ENCODE results near the gene RAB28.
"Not testable (repeated sequence)": the region's sequence is repeated elsewhere in the genome, so short reads cannot be mapped to it uniquely, and the experiment has no call there.

Gene RAB28

DNA sequence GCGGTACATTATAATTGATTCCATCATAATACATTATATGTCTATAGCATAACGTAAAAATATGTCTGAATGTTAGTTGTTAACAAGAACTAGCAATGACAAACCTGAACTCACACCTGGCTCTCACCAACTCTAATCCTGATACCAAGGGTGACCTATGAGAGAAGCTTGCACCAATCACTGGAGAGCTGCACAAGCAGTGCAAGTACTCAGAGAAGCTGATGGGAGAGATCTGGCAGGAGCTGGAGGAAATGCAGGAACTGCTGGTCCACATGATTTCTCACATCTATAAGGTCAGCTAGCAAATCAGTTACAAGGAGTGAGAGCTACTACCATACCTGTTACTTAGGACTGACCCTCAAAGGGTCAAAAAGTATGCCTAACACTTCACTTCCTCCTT lies 74.8 kb downstream of the RAB28 start:
- no peak for DNase-seq (ENCODE audit: low spot score in 2 of 2)
- H3K4me1 ChIP-seq = peaks cover 8% of the 10 kb centered on the region
- no peak overlapping the region for H3K4me3 ChIP-seq
- no peaks in the 10 kb centered on the region for H3K27me3 ChIP-seq (ENCODE audit: low read depth)
- H3K9me3 ChIP-seq = no peaks in the 10 kb centered on the region; the same call in 1 of the 2 replicates
- H3K36me3 ChIP-seq (replicated peaks) = no peaks in the 10 kb centered on the region
- in situ Hi-C loops (cut with MboI; ENCODE audit: low sequenced_read_pairs) = no loop called here

DNA sequence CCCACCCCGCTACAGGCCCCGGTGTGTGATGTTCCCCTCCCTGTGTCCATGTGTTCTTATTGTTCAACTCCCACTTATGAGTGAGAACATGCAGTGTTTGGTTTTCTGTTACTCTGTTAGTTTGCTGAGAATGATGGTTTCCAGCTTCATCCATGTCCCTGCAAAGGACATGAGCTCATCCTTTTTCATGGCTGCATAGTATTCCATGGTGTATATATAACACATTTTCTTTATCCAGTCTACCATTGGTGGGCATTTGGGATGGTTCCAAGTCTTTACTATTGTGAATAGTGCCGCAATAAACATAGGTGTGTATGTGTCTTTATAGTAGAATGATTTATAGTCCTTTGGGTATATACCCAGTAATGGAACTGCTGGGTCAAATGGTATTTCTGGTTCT lies 78.0 kb downstream of the RAB28 start:
- H3K36me3 ChIP-seq (replicated peaks); DNase-seq (ENCODE audit: low spot score in 2 of 2); H3K4me3 ChIP-seq; in situ Hi-C loops (cut with MboI; ENCODE audit: low sequenced_read_pairs); H3K4me1 ChIP-seq; H3K9me3 ChIP-seq; H3K27me3 ChIP-seq (ENCODE audit: low read depth): not testable (repeated sequence)

DNA sequence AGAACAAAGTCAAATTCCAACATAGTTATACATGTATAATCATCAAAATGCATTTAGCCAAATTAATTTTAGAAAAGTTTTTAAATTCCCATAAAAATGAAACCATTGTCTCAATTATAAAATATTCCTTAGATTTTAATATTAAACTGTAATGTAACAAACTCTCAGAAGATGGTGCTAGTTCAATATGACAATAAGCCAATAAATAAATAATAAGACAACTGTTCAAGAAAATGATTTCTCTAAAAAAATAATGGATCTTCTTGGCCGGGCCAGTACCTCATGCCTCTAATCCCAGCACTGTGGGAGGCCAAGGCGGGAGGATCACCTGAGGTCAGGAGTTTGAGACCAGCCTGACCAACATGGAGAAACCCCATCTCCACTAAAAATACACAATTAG lies 80.3 kb downstream of the RAB28 start:
- Histone ChIP-seq H3K4me1 (no peaks in the 10 kb centered on the region), H3K4me3 (no peak overlapping the region), H3K36me3 (replicated peaks) (no peaks in the 10 kb centered on the region), H3K27me3 (ENCODE audit: low read depth) (no peaks in the 10 kb centered on the region), H3K9me3 (no peaks in the 10 kb centered on the region; the same call in 1 of the 2 replicates)
- in situ Hi-C loops (cut with MboI; ENCODE audit: low sequenced_read_pairs) = no loop called here
- no peak for DNase-seq (ENCODE audit: low spot score in 2 of 2)

DNA sequence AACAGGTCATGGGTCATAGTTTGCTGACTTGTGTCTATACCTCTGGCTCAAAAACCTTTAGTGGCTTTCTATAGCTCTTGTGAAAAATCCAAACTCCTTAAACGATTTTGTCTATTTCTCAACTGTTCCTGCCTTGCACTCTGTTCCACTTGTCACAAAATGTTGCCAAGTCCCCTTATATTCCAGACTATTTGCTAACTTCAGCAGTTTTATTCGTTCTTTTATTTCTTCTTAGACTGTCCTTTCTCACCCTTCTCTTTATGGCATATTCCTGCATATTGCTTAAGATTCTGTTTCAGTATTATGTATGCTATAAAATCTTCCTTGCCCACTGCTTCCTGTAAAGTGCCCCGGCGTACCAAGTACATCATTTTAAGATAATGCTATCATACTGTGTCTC lies 80.8 kb downstream of the RAB28 start:
- no peak for DNase-seq (ENCODE audit: low spot score in 2 of 2)
- Histone ChIP-seq H3K27me3 (ENCODE audit: low read depth) (no peaks in the 10 kb centered on the region), H3K9me3 (no peaks in the 10 kb centered on the region; the same call in 1 of the 2 replicates), H3K36me3 (replicated peaks) (no peaks in the 10 kb centered on the region), H3K4me1 (no peaks in the 10 kb centered on the region), H3K4me3 (no peak overlapping the region)
- in situ Hi-C loops (cut with MboI; ENCODE audit: low sequenced_read_pairs) = no loop called here

DNA sequence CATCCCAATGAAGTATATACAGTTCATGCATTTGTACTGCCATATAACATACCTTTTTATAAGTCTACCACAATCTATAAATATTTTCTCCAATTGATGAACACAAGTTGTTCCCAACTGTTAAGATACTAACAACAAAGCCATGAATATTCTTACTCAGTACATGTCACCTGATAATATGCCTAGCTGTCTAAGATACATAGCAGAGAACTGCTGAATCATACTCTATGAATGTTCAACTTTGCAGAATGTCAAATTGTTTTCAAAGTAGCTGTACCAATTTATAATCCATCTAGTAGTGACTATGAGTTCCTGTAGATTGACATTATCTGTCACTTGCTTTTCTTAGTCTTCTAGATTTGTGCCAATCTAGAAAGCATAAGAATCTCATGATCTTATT lies 84.9 kb downstream of the RAB28 start:
- Histone ChIP-seq H3K4me1 (peaks cover 13% of the 10 kb centered on the region), H3K36me3 (replicated peaks) (no peaks in the 10 kb centered on the region), H3K9me3 (no peaks in the 10 kb centered on the region), H3K27me3 (ENCODE audit: low read depth) (no peaks in the 10 kb centered on the region), H3K4me3 (no peak overlapping the region)
- in situ Hi-C loops (cut with MboI; ENCODE audit: low sequenced_read_pairs) = no loop called here
- DNase-seq (ENCODE audit: low spot score in 2 of 2) = no peak

DNA sequence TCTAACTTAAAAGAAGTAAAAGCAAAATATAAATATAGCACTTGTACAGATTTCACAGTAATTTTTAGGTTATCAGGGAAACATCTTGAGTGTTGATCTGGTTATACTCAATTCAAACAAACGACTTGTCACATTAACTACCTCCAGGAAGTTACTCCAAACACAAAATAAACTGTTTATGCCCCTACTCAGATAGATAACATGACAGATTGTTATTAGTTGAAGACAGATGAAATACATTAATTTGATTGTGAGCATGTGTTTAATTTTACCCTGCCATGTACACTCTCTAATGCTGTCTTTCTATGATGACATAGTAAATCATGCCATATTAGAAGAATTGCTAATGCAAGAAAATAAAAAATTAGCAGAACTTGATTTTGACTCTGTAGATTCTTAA lies 88.0 kb downstream of the RAB28 start:
- no peaks in the 10 kb centered on the region for H3K9me3 ChIP-seq
- no peaks in the 10 kb centered on the region for H3K27me3 ChIP-seq (ENCODE audit: low read depth)
- peaks cover 24% of the 10 kb centered on the region for H3K4me1 ChIP-seq
- no peaks in the 10 kb centered on the region for H3K36me3 ChIP-seq (replicated peaks)
- no peak overlapping the region for H3K4me3 ChIP-seq
- in situ Hi-C loops (cut with MboI; ENCODE audit: low sequenced_read_pairs) = no loop called here
- no peak for DNase-seq (ENCODE audit: low spot score in 2 of 2)

DNA sequence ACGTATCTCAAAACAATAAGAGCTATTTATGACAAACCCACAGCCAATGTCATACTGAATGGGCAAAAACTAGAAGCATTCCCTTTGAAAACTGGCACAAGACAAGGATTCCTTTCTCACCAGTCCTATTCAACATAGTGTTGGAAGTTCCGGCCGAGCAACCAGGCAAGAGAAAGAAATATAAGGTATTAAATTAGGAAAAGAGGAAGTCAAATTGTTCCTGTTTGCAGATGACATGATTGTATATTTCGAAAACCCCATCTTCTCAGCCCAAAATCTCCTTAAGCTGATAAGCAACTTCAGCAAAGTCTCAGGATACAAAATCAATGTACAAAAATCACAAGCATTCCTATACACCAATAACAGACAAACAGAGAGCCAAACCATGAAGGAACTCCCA lies 94.2 kb downstream of the RAB28 start:
- H3K9me3 ChIP-seq; DNase-seq (ENCODE audit: low spot score in 2 of 2): not testable (repeated sequence)

DNA sequence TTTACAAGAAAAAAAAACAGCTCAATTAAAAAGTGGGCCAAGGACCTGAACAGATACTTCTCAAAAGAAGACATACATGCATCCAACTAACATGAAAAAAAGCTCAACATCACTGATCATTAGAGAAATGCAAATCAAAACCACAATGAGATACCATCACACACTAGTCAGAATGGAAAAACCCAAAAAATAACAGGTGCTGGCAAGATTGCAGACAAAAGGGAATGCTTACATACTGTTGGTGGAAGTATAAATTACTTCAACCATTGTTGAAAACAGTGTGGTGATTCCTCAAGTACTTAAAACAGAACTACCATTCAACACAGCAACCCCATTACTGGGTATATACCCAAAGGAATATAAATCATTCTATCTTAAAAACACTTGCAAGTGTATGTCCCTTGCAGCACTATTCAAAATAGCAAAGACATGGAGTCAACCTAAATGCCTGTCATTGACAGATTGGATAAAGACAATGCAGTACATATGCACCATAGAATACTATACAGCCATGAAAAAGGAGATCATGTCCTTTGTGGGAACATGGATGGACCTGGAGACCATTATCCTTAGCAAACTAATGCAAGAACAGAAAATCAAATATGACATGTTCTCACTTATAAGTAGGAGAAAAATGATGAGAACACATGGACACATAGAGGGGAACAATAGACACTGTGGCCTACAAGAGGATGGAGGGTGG lies 97.6 kb downstream of the RAB28 start:
- DNase-seq (ENCODE audit: low spot score in 2 of 2) = no peak
- Histone ChIP-seq H3K9me3 (no peaks in the 10 kb centered on the region; the same call in 1 of the 2 replicates), H3K4me1 (no peaks in the 10 kb centered on the region), H3K36me3 (replicated peaks) (no peaks in the 10 kb centered on the region), H3K4me3 (no peak overlapping the region), H3K27me3 (ENCODE audit: low read depth) (no peaks in the 10 kb centered on the region)
- in situ Hi-C loops (cut with MboI; ENCODE audit: low sequenced_read_pairs) = no loop called here

More for the DNA sequence above, 94.2 kb downstream of the RAB28 start:
- peaks cover 12% of the 10 kb centered on the region for H3K4me1 ChIP-seq
- in situ Hi-C loops (cut with MboI; ENCODE audit: low sequenced_read_pairs); H3K27me3 ChIP-seq (ENCODE audit: low read depth); H3K4me3 ChIP-seq; H3K36me3 ChIP-seq (replicated peaks): not testable (repeated sequence)

DNA sequence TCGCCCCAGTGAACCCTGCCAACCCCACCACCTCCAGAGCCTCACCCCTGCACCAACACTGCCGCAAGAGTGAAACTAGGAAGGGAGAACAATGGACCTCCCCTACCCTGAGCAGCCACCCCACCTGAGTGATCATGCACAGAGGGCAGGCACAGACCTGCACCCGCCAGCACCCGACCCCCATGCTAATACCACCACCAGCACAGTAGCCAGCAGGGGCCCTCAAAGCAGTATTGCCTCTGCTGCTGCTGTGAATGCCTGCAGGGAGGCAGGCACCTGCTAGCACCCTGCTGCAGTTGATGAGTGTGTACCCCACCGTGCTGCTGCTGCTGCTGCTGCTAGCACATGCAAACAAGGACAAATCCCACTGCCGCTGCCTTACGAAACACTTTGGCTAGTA lies 100.1 kb downstream of the RAB28 start:
- no peak for DNase-seq (ENCODE audit: low spot score in 2 of 2)
- Histone ChIP-seq H3K27me3 (ENCODE audit: low read depth) (no peaks in the 10 kb centered on the region), H3K4me1 (no peaks in the 10 kb centered on the region), H3K4me3 (no peak overlapping the region), H3K36me3 (replicated peaks) (no peaks in the 10 kb centered on the region; the same call in 1 of the 2 replicates), H3K9me3 (no peaks in the 10 kb centered on the region; the same call in 1 of the 2 replicates)
- in situ Hi-C loops (cut with MboI; ENCODE audit: low sequenced_read_pairs) = no loop called here

DNA sequence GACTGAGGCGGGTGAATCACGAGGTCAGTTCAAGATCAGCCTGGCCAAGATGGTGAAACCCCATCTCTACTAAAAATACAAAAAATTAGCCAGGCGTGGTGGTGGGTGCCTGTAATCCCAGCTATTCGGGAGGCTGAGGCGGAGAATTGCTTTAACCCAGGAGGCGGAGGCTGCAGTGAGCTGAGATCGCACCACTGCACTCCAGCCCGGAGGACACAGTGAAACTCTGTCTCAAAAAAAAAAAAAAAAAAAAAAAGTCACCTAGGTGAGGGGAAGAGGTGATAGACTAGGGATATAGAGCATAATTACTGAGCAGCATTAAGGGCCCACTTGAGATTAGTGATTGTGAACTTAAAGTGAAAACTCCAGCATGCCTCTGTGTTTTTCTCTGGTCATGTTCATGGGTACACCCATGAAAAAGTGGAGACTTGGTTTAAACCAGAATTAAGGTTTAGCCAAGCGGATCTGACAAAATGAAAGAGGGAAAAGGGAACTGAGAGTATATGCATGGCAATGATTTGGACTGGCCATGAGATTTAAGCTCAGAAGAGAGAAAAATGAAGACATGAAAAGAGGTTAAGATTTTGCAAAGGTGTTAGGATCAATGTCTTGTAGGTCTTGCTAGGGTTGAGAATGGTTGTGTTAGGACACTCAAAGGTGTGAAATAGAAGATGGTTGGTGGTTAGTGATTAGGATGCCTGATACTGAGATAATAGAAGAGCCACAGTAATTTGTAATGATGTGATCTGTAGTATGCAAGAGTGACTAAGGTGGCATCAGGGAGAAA lies 105.0 kb downstream of the RAB28 start:
- Histone ChIP-seq H3K36me3 (replicated peaks) (no peaks in the 10 kb centered on the region; the same call in 1 of the 2 replicates), H3K27me3 (ENCODE audit: low read depth) (no peaks in the 10 kb centered on the region), H3K4me1 (no peaks in the 10 kb centered on the region), H3K4me3 (no peak overlapping the region), H3K9me3 (no peaks in the 10 kb centered on the region)
- DNase-seq (ENCODE audit: low spot score in 2 of 2) = no peak
- in situ Hi-C loops (cut with MboI; ENCODE audit: low sequenced_read_pairs) = no loop called here

DNA sequence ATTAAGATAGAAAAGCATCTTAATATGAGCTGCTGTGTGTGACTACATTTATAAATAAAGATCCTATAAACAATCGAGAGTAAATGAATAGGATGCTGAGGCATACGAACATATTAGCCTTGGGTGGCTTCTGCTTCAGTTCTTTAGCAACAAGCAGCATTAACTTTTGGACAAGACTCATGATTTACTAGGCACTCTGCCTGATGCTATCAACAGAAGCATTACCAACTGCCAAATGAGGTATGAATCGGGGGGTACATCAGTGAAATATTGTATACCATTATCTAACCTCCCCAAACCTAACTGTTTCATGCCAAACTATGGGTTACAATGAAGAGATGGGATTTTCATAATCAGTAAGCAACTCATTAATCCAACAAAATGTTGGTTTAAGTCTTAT lies 113.1 kb downstream of the RAB28 start:
- no peaks in the 10 kb centered on the region for H3K27me3 ChIP-seq (ENCODE audit: low read depth)
- no peak for DNase-seq (ENCODE audit: low spot score in 2 of 2)
- no peak overlapping the region for H3K4me3 ChIP-seq
- no peaks in the 10 kb centered on the region; the same call in 1 of the 2 replicates for H3K36me3 ChIP-seq (replicated peaks)
- in situ Hi-C loops (cut with MboI; ENCODE audit: low sequenced_read_pairs) = no loop called here
- peaks cover 2% of the 10 kb centered on the region; the same call in 1 of the 2 replicates for H3K4me1 ChIP-seq
- H3K9me3 ChIP-seq = no peaks in the 10 kb centered on the region

DNA sequence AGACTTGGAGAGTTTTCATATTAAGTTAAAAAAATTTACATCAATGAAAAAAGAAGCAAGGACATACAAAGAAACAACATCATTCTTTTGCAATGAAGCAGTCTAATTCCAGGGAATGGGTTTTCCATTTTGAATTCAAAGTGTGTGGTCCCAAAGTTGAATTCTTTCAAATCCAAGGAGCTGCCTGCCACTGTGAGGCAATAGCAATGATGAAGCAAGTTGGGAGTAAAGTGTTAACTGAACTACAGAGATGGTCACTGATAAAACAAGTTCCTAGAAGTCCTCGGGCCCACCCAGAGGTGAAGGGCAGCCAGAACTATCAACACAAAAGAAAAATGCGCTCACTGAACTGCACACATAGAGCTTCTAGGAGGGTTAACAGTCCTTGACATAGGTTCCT lies 115.9 kb downstream of the RAB28 start:
- Histone ChIP-seq H3K36me3 (replicated peaks) (no peaks in the 10 kb centered on the region; the same call in 1 of the 2 replicates), H3K4me3 (no peak overlapping the region), H3K4me1 (peaks cover 2% of the 10 kb centered on the region; the same call in 1 of the 2 replicates), H3K27me3 (ENCODE audit: low read depth) (no peaks in the 10 kb centered on the region), H3K9me3 (no peaks in the 10 kb centered on the region)
- in situ Hi-C loops (cut with MboI; ENCODE audit: low sequenced_read_pairs) = no loop called here
- DNase-seq (ENCODE audit: low spot score in 2 of 2) = no peak

DNA sequence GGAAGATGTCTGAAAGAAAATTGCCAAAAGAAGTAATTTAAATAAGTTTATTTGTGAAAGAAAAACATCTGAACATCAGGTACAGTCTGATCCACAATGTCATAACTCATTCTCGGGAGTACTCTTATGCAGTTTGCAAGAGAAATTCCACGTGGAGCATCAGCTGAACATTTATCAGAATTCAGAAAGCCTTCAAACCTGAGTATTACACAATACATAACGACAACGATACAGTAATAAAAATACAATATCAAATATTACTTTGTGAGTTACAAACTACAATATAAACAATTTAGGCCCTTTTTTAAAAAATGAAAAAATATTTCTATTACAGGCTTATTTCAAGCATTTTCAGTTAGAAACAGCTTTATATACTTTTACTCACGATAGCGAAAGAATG lies 116.4 kb downstream of the RAB28 start:
- DNase-seq (ENCODE audit: low spot score in 2 of 2) = no peak
- Histone ChIP-seq H3K9me3 (no peaks in the 10 kb centered on the region), H3K36me3 (replicated peaks) (no peaks in the 10 kb centered on the region; the same call in 1 of the 2 replicates), H3K4me3 (no peak overlapping the region), H3K4me1 (peaks cover 2% of the 10 kb centered on the region; the same call in 1 of the 2 replicates), H3K27me3 (ENCODE audit: low read depth) (no peaks in the 10 kb centered on the region)
- in situ Hi-C loops (cut with MboI; ENCODE audit: low sequenced_read_pairs) = no loop called here

DNA sequence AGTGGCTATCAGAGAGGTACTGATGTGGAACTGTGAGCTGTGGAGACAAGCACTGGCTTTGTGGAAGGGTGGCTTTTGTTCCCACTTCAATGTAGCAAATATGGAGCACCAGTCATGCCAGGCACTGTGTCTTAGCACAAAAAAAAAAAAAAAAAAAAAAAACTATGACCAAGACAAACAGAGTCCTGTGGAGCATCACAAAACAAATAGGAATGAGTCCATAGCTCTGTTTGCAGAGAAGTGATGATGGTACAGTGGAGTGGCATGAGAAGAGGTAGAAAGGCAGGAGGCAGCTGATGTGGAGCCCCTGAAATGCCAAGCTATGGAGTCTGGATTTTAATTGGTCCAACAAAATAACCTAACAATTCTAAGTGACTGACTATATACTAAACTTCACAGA lies 116.9 kb downstream of the RAB28 start:
- no peak overlapping the region for H3K4me3 ChIP-seq
- no peaks in the 10 kb centered on the region for H3K9me3 ChIP-seq
- in situ Hi-C loops (cut with MboI; ENCODE audit: low sequenced_read_pairs) = no loop called here
- peaks cover 2% of the 10 kb centered on the region; the same call in 1 of the 2 replicates for H3K4me1 ChIP-seq
- H3K36me3 ChIP-seq (replicated peaks) = no peaks in the 10 kb centered on the region; the same call in 1 of the 2 replicates
- H3K27me3 ChIP-seq (ENCODE audit: low read depth) = no peaks in the 10 kb centered on the region
- DNase-seq (ENCODE audit: low spot score in 2 of 2) = no peak
